Pulmonary artery endothelial cell (primary cell): ENCODE data around the gene SLC30A1. TPM values are rescaled to one million over a fixed set of nuclear protein-coding genes. Genes with fewer than 3 reads are reported as not detected.
A peak's percentile ranks its signal among the peaks of the same experiment; 100 is the strongest.
"Not testable (repeated sequence)": the region's sequence is repeated elsewhere in the genome, so short reads cannot be mapped to it uniquely, and the experiment has no call there.

ENCODE experiments used
- DNase-seq: peaks from one replicate; pipeline ENCODE4 v3.0.0-alpha.2; 2011; ENCODE audit warnings: low read depth, low spot score
- total RNA-seq: library from RNA; depleted of rRNA; stranded (reverse); fragments of >200 nt; gene quantifications from 2 replicates; pipeline ENCODE4 v1.2.3, GENCODE V29; 2014

Gene SLC30A1
- total RNA-seq, 1 donor from 2014 or later: 14.3 TPM

- DNase-seq: no peak
Measured at GRCh38 chr1:211587123-211587522, 8.2 kb upstream of the SLC30A1 start.

- DNase-seq: no peak
Measured at GRCh38 chr1:211586538-211586937, 7.6 kb upstream of the SLC30A1 start.

GRCh38 chr1:211583011-211583992 lies 4.3 kb upstream of the SLC30A1 start:
- no peak for DNase-seq

- no peak for DNase-seq
Measured at GRCh38 chr1:211581526-211581925, 2.6 kb upstream of the SLC30A1 start.

GRCh38 chr1:211580303-211580687 lies 1.3 kb upstream of the SLC30A1 start:
- DNase-seq: no peak

- no peak for DNase-seq
Measured at GRCh38 chr1:211579440-211580302, 710 bp upstream of the SLC30A1 start.

GRCh38 chr1:211577819-211578639 lies 932 bp downstream of the SLC30A1 start:
- no peak for DNase-seq

GRCh38 chr1:211577277-211577818 lies 1.6 kb downstream of the SLC30A1 start:
- DNase-seq: no peak

GRCh38 chr1:211576717-211577116 lies 2.2 kb downstream of the SLC30A1 start:
- DNase-seq: no peak

- DNase-seq: no peak
Measured at GRCh38 chr1:211574705-211575104, 4.3 kb downstream of the SLC30A1 start.

- DNase-seq: no peak
Measured at GRCh38 chr1:211571998-211572397, 7.0 kb downstream of the SLC30A1 start.

GRCh38 chr1:211570378-211570777 lies 8.6 kb downstream of the SLC30A1 start:
- not testable (repeated sequence) for DNase-seq

- DNase-seq: no peak
Measured at GRCh38 chr1:211566431-211567025, 12.4 kb downstream of the SLC30A1 start.

- no peak for DNase-seq
Measured at GRCh38 chr1:211564084-211564483, 14.9 kb downstream of the SLC30A1 start.

GRCh38 chr1:211559222-211560010 lies 19.5 kb downstream of the SLC30A1 start:
- no peak for DNase-seq

- DNase-seq: no peak
Measured at GRCh38 chr1:211557894-211558625, 20.9 kb downstream of the SLC30A1 start.

- DNase-seq: no peak
Measured at GRCh38 chr1:211553549-211553948, 25.4 kb downstream of the SLC30A1 start.

- peak; percentile 27 for DNase-seq
Measured at GRCh38 chr1:211551638-211552460, 27.1 kb downstream of the SLC30A1 start.
